GM21576 (cell line): ENCODE measurements around the gene MARS1.
"Not testable (repeated sequence)": the region's sequence is repeated elsewhere in the genome, so short reads cannot be mapped to it uniquely, and the experiment has no call there.

Experiments
- ATAC-seq: cut with Tn5 transposase; IDR thresholded peaks from one replicate; pipeline ENCODE4 v1.9.1; 2021; ENCODE audit warnings: mild to moderate bottlenecking, moderate library complexity; ENCODE audit not compliant: unreplicated experiment

MARS1 gene

DNA sequence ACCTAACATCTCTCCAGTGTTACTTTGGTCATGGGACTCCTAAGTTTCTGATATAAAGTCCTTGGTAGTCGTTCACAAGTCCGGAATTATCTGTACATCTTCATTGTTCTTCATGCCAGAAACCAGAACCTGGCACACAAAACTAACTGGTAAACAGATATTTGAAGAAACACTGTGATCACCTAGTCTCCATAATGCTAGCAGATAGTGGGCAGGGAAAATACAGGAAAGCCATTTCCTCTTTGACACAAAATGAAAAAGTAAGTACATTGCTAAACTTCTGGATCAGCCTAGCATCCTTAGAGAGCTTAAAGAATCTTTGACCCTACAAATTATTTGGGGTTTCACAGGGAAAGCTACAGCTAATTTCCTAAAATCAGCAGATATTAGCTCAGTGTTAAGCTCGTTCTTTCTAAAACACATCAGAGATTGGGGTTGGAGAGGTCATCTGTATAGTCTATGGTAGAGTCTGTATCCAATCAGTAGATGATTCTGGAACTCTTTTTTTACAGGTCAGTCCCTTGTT lies 27.6 kb downstream of the MARS1 start:
- no peak for ATAC-seq

- ATAC-seq, result no peak
Measured at GRCh38 chr12:57515934-57516541, 28.2 kb downstream of the MARS1 start.

- ATAC-seq, result no peak
Measured at GRCh38 chr12:57516617-57517153, 28.8 kb downstream of the MARS1 start.

DNA sequence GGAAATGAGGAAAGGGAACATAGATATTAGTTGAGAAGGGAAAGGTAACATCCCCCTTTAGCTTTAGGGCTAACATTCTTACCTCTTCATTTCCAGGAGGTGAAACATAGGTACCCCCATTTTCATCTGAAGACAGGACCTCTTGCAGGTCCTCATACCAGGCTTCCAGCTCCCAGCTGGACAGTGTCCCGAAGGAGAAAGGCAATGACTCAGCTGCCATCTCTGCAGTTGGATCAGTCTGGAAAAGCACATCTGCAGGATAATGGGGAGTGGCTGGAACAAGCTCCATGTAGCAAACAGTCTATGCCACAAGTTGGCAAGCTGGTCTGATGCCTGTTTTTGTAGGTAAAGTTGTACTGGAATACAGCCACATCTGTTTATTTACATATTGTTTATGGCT lies 29.3 kb downstream of the MARS1 start:
- no peak for ATAC-seq

DNA sequence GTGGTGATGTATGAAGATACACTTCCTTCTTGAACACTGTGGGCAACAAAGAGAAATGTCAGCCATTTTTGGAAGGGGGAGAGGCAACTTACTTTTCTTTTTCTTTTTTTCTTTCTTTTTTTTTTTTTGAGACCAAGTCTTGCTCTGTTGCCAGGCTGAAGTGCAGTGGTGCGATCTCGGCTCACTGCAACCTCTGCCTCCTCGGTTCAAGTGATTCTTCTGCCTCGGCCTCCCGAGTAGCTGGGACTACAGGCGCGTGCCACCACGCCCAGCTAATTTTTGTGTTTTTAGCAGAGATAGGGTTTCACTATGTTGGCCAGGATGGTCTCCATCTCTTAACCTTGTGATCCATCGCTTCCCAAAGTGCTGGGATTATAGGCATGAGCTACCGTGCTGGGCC lies 29.9 kb downstream of the MARS1 start:
- not testable (repeated sequence) for ATAC-seq

DNA sequence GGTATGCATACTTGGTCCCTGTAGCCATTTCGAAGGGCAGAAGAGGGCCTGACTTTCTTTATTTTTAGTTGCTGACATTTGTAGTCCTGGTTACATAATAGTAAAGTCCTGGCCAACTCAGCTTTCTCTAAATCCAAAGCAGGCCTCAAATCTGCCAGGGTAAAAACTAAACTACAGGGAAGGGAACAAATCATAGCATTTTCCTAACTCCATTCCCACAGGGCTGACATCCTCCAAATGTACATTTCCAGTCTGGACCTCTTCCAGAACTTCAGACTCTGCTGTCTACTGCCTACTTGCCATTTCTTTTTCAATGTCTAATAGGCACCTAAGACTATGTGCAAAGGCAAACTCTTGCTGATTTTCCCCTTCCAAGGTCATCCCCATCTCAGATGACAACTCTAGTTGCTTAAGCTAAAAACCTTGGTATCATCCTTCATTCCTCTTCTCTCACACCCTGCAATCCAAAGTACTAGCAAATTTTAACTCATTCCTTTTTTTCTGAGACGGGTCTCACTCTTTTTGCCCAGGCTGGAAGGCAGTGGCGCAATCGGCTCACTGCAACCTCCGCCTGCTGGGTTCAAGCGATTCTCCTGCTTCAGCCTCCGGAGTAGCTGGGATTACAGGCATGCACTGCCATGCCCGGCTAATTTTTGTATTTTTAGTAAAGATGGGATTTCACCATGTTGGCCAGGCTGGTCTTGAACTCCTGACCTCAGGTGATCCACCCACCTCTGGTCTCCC lies 30.5 kb downstream of the MARS1 start:
- no peak for ATAC-seq

GRCh38 chr12:57518920-57519795 lies 31.3 kb downstream of the MARS1 start:
- no peak for ATAC-seq

DNA sequence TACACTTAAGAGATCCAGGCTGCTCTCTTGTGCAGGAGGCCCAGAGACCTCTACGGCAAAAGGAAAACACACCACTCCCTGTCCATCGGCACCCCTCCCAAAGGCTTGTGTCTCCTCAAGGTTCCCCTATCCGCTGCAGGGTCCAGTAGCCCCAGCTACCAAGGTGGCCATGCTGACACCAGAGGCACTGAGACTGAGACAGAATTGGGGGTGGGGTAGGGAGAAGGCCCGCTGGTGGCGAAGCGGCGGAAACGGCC lies 31.9 kb downstream of the MARS1 start:
- ATAC-seq, result peak; percentile 0

- ATAC-seq, result peak; percentile 62
Measured at GRCh38 chr12:57520053-57520818, 32.4 kb downstream of the MARS1 start, which contains the start of gene DDIT3. DDIT3 (minus strand) TSS chr12:57520514; CDS start chr12:57517406, 3,108 bp downstream.

GRCh38 chr12:57521525-57522010 lies 33.7 kb downstream of the MARS1 start:
- no peak for ATAC-seq

DNA sequence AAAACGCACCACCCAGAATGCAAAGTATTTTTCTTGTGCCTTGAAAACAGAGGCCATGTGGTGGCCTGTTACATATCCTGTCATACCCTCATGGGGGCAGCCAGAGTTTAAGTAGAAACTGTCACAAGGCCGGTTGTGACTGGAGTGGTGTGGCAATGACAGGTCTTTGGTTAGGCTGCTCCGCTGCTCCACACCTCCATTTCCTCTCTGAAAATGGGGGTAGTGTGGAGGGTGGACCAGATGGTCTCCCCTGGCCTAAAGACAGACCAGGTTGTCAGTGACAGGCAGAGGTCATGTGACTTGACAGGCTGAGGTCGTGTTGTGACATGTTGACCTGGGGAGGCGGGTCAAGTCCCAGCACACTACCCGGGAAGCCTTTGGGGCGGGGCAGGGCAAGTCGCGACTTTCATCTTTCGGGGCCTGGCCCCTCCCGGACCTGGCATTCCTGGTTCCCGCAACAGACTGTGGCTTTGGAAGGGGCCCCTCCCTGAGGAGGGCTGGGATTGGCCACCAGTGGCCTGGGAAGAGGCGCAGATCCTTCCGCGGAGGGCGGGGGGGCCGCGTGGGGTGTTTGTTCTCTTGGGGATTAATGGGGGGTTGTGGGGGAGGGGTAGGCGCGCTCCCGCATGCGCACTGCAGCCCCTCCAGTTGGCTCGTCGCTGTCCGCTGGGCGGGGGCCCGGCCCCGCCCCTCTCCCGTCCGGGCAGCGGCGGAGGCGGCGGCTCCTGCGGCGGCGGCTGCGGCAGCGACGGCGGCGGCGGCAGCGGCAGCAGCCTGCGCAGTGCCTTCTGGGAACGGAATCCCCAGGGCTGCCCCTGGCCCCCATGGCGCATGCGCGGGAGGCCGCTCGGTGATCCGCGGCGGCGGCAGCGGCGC lies 34.4 kb downstream of the MARS1 start, which contains the start of gene MBD6:
Gene MBD6, plus strand, starts transcription at position 814 of the 876 bp plus-strand sequence. CDS start 1,480 bp downstream, outside the sequence.
- ATAC-seq, result peak; percentile 43

- no peak for ATAC-seq
Measured at GRCh38 chr12:57522887-57523705, 35.2 kb downstream of the MARS1 start.

GRCh38 chr12:57523706-57524614 lies 36.1 kb downstream of the MARS1 start:
- no peak for ATAC-seq

DNA sequence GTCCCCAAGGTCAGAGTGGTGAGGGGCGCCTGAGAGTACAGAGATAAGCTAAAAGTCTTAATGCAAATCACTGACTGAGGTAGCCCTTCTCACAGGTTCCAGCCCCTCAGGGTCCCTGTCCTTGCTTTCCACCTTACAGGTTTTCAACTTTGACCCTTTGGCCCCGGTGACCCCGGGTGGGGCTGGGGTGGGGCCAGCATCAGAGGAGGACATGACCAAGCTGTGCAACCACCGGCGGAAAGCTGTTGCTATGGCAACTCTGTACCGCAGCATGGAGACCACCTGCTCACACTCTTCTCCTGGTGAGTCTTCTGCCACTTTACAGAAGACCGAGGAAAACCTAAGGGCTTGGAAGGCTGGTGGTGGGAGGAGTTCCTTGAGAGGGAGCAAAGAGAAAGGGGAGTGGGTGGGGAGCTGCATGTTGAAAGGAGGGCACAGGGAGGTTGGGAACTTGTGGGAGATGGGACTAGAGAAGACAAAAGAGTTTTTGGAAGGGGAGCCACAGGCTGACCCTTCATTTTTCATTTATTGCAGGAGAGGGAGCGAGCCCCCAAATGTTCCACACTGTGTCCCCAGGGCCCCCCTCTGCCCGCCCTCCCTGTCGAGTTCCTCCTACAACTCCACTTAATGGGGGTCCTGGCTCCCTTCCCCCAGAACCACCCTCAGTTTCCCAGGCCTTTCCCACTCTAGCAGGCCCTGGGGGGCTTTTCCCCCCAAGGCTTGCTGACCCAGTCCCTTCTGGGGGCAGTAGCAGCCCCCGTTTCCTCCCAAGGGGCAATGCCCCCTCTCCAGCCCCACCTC lies 37.1 kb downstream of the MARS1 start:
- no peak for ATAC-seq

- no peak for ATAC-seq
Measured at GRCh38 chr12:57525615-57526383, 37.9 kb downstream of the MARS1 start.
